Small intestine (tissue), 7 donors: ENCODE measurements around the gene TBCD. TPM values are rescaled to one million over a fixed set of nuclear protein-coding genes. Genes with fewer than 3 reads are reported as not detected.

Source experiments
- DNase-seq, 2 donors: peaks; one replicate each; pipeline versions ENCODE4 v3.0.0 to v3.0.0-alpha.2; 2013
- FAIRE-seq: peaks from 2 replicates; lab custom pipeline; 2012; peaks lifted over from hg19 to GRCh38; lab: Jason Lieb, UNC
- H3K27ac ChIP-seq, 3 donors: one replicate each; pipeline ENCODE4 v1.5.1; 2013; ENCODE audit warnings: low read length in 2 of 3, mild to moderate bottlenecking in 2 of 3, control low read depth in 1 of 3, inconsistent platforms in 1 of 3, low read depth in 1 of 3, moderate library complexity in 1 of 3
- H3K27me3 ChIP-seq, 3 donors: one replicate each; pipeline ENCODE4 v1.6.1; 2013; ENCODE audit warnings: low read length in 3 of 3, inconsistent platforms in 1 of 3; ENCODE audit not compliant: control insufficient read depth in 3 of 3, insufficient read depth in 3 of 3
- H3K36me3 ChIP-seq, 3 donors: one replicate each; pipeline ENCODE4 v1.6.1; 2013; ENCODE audit warnings: low read length in 3 of 3, inconsistent platforms in 1 of 3, low read depth in 1 of 3, mild to moderate bottlenecking in 1 of 3, moderate library complexity in 1 of 3; ENCODE audit not compliant: control insufficient read depth in 3 of 3, insufficient read depth in 2 of 3
- H3K4me1 ChIP-seq, 3 donors: one replicate each; pipeline ENCODE4 v1.6.1; 2013; ENCODE audit warnings: low read length in 2 of 3, inconsistent platforms in 1 of 3, low read depth in 1 of 3, mild to moderate bottlenecking in 1 of 3, moderate library complexity in 1 of 3; ENCODE audit not compliant: control insufficient read depth in 3 of 3, insufficient read depth in 2 of 3
- H3K4me3 ChIP-seq, 3 donors: one replicate each; pipeline ENCODE4 v1.5.1; 2013; ENCODE audit warnings: low read length in 3 of 3, control low read depth in 1 of 3, inconsistent platforms in 1 of 3, low read depth in 1 of 3, mild to moderate bottlenecking in 1 of 3, moderate library complexity in 1 of 3
- H3K9me3 ChIP-seq, 2 donors: one replicate each; pipeline ENCODE4 v1.6.1; 2013; ENCODE audit warnings: low read depth in 1 of 2, low read length in 1 of 2; ENCODE audit not compliant: control insufficient read depth in 2 of 2, insufficient read depth in 1 of 2
- WGBS, 3 donors: extraction: QIAGEN DNeasy Blood & Tissue Kit; methylation state at CpG; one replicate each; pipeline ENCODE4 v1.1.7; 2013; 5-methylcytosine and 5-hydroxymethylcytosine counted together
- polyA plus RNA-seq, 4 donors: library from polyadenylated mRNA; stranded (reverse) in 3 of 4; unstranded in 1 of 4; fragments of 200-250 nt in 3 of 4; fragments of 120-200 nt in 1 of 4; gene quantifications; one replicate each; pipeline versions ENCODE4 v1.2.1 to v1.2.3, GENCODE V29; 2013
- donor health status: healthy with polysubstance abuse.
- donor health status: control.
- donor health status: control.
- donor health status: Bipolar disorder and iron deficiency.
- donor health status: healthy.

The TBCD gene
- polyA plus RNA-seq, 4 donors, result 38.7 to 83.7 (median 67.3) TPM

- H3K4me3 ChIP-seq, result no peak overlapping the region
- DNase-seq, result no peak
- WGBS, 3 donors, result 94 to 96% (median 95%) methylated on average over 39 of the region's 39 CpGs
- H3K36me3 ChIP-seq, result peaks cover 5 to 85% (median 6%) of the 10 kb centered on the region in 3 donors
- H3K4me1 ChIP-seq, result no peaks in the 10 kb centered on the region
- FAIRE-seq, result no peak
- H3K27me3 ChIP-seq, result no peaks in the 10 kb centered on the region
- no peak overlapping the region for H3K27ac ChIP-seq
- no peaks in the 10 kb centered on the region for H3K9me3 ChIP-seq
These were observed 179.2 kb downstream of the TBCD start for GRCh38 chr17:82930924-82931698.

GRCh38 chr17:82931699-82932517, 180.0 kb downstream of the TBCD start:
- FAIRE-seq (no peak), DNase-seq (peak in 1 of 2 donors; percentile 15)
- Histone ChIP-seq H3K27ac (no peak overlapping the region), H3K9me3 (no peaks in the 10 kb centered on the region), H3K27me3 (no peaks in the 10 kb centered on the region), H3K36me3 (peaks cover 5 to 85% (median 6%) of the 10 kb centered on the region in 3 donors), H3K4me3 (no peak overlapping the region), H3K4me1 (no peaks in the 10 kb centered on the region)
- 83 to 92% (median 92%) methylated on average over 27 to 29 of the region's 29 CpGs for WGBS, 3 donors

- FAIRE-seq (no peak), DNase-seq (no peak)
- no peaks in the 10 kb centered on the region for H3K9me3 ChIP-seq
- 86 to 93% (median 92%) methylated on average over 27 to 28 of the region's 28 CpGs for WGBS, 3 donors
- H3K4me1 ChIP-seq, result no peaks in the 10 kb centered on the region
- H3K36me3 ChIP-seq, result peaks cover 5 to 85% (median 6%) of the 10 kb centered on the region in 3 donors
- H3K27me3 ChIP-seq, result no peaks in the 10 kb centered on the region
- H3K27ac ChIP-seq, result no peak overlapping the region
- no peak overlapping the region for H3K4me3 ChIP-seq
These were observed 180.8 kb downstream of the TBCD start for GRCh38 chr17:82932518-82933310.

- Histone ChIP-seq H3K36me3 (peaks cover 5 to 84% (median 6%) of the 10 kb centered on the region in 3 donors), H3K4me3 (no peak overlapping the region), H3K27ac (no peak overlapping the region), H3K4me1 (no peaks in the 10 kb centered on the region), H3K9me3 (no peaks in the 10 kb centered on the region), H3K27me3 (no peaks in the 10 kb centered on the region)
- no peak for FAIRE-seq
- 94 to 96% (median 96%) methylated on average over 15 of the region's 15 CpGs for WGBS, 3 donors
- DNase-seq, result no peak
These were observed 182.0 kb downstream of the TBCD start for GRCh38 chr17:82933911-82934310.

- FAIRE-seq (no peak), DNase-seq (no peak)
- Histone ChIP-seq H3K27ac (no peak overlapping the region), H3K27me3 (no peaks in the 10 kb centered on the region), H3K4me1 (no peaks in the 10 kb centered on the region), H3K4me3 (no peak overlapping the region), H3K9me3 (no peaks in the 10 kb centered on the region), H3K36me3 (peaks cover 0 to 84% (median 2%) of the 10 kb centered on the region in 3 donors)
- 94 to 96% (median 95%) methylated on average over 27 of the region's 27 CpGs for WGBS, 3 donors
These were observed 184.3 kb downstream of the TBCD start for GRCh38 chr17:82935966-82936767.

- Histone ChIP-seq H3K36me3 (peaks cover 1 to 84% (median 2%) of the 10 kb centered on the region in 3 donors), H3K4me1 (no peaks in the 10 kb centered on the region), H3K27ac (no peak overlapping the region), H3K4me3 (no peak overlapping the region), H3K27me3 (no peaks in the 10 kb centered on the region), H3K9me3 (no peaks in the 10 kb centered on the region)
- WGBS, 3 donors, result 95 to 98% (median 97%) methylated on average over 10 of the region's 10 CpGs
- DNase-seq (no peak), FAIRE-seq (no peak)
These were observed 184.9 kb downstream of the TBCD start for GRCh38 chr17:82936768-82937171.

GRCh38 chr17:82937411-82938371, 185.8 kb downstream of the TBCD start:
- Histone ChIP-seq H3K4me3 (no peak overlapping the region), H3K27ac (no peak overlapping the region), H3K4me1 (no peaks in the 10 kb centered on the region), H3K36me3 (peaks cover 2 to 85% (median 2%) of the 10 kb centered on the region in 3 donors), H3K9me3 (no peaks in the 10 kb centered on the region), H3K27me3 (no peaks in the 10 kb centered on the region)
- WGBS, 3 donors, result 95 to 96% (median 96%) methylated on average over 52 to 53 of the region's 53 CpGs
- DNase-seq, result no peak
- FAIRE-seq, result no peak
